GM12878 (cell line): ENCODE measurements around the gene SETSIP. TPM values are rescaled to one million over a fixed set of nuclear protein-coding genes. Genes with fewer than 3 reads are reported as not detected.

Experiments
- ATAC-seq: fragments of 200-7000 bp; cut with Tn5 transposase; 3 replicates; pipeline ENCODE4 v1.9.1; 2020; ENCODE audit warnings: mild to moderate bottlenecking, moderate library complexity
- BruUV-seq: library from RNA; stranded (reverse); fragments of 400-500 nt; replicated peaks from 2 replicates; lab custom pipeline; 2021; lab: Mats Ljungman, UMichigan
- CTCF ChIA-PET: fragments of 300-600 bp; sonication (Branson Sonifier 250); formaldehyde crosslinking; extraction: SDS; loops from one replicate; lab custom pipeline; 2021; ENCODE audit warnings: inconsistent platforms; lab: Yijun Ruan, JAX
- POLR2A ChIA-PET: fragments of 350-600 bp; formaldehyde crosslinking; extraction: SDS; loops from one replicate; lab custom pipeline; 2021; ENCODE audit warnings: inconsistent platforms; lab: Charles Lee
- RAD21 ChIA-PET: fragments of 300-600 bp; sonication (Branson Sonifier 250); formaldehyde crosslinking; loops from one replicate; lab custom pipeline; 2023; ENCODE audit warnings: antibody characterized with exemption; ENCODE audit not compliant: unreplicated experiment; lab: Charles Lee
- SMC1A ChIA-PET: fragments of 300-600 bp; sonication (Branson Sonifier 250); formaldehyde crosslinking; loops from one replicate; lab custom pipeline; 2023; ENCODE audit not compliant: unreplicated experiment, uncharacterized antibody; lab: Charles Lee
- DNase-seq: peaks from one replicate; pipeline ENCODE4 v3.0.0-alpha.2; 2011; ENCODE audit warnings: low read depth, low spot score
- FAIRE-seq: peaks from 3 replicates; lab custom pipeline; 2011; peaks lifted over from hg19 to GRCh38; lab: Jason Lieb, UNC
- H2AFZ ChIP-seq: 2 replicates; pipeline ENCODE4 v1.6.0; 2011; ENCODE audit warnings: low read depth, low read length, control low read depth; ENCODE audit not compliant: control insufficient read depth
- H3K27ac ChIP-seq: 2 replicates; pipeline ENCODE4 v1.5.1; 2011; ENCODE audit warnings: control low read depth; ENCODE audit not compliant: control insufficient read depth, insufficient read depth
- H3K27me3 ChIP-seq, 2 experiments: replicated peaks in 1 of 2; 2 replicates each; pipeline versions ENCODE4 v1.6.0 to v1.6.1; 2011; ENCODE audit warnings: low read length in 1 of 2; ENCODE audit not compliant: control insufficient read depth in 2 of 2, insufficient read depth in 2 of 2
- H3K36me3 ChIP-seq, 2 experiments: 2 replicates each; pipeline ENCODE4 v1.5.1; 2011; ENCODE audit warnings: low read length in 1 of 2; ENCODE audit not compliant: control insufficient read depth in 2 of 2, insufficient read depth in 2 of 2
- H3K4me1 ChIP-seq: 2 replicates; pipeline ENCODE4 v1.6.1; 2011; ENCODE audit warnings: mild to moderate bottlenecking, low read length, moderate library complexity, mixed read lengths; ENCODE audit not compliant: control insufficient read depth, insufficient read depth
- H3K4me2 ChIP-seq: 2 replicates; pipeline ENCODE4 v1.6.0; 2011; ENCODE audit warnings: control low read depth; ENCODE audit not compliant: control insufficient read depth, insufficient read depth
- H3K4me3 ChIP-seq: fragments of 200-600 bp; sonication (generic); 2 replicates; pipeline ENCODE4 v1.5.1; 2016
- H3K79me2 ChIP-seq: 2 replicates; pipeline ENCODE4 v1.6.0; 2011; ENCODE audit warnings: low read length; ENCODE audit not compliant: control insufficient read depth, insufficient read depth
- H3K9ac ChIP-seq: 2 replicates; pipeline ENCODE4 v1.8.0; 2011; ENCODE audit warnings: low read length, control low read depth, mixed read lengths; ENCODE audit not compliant: control insufficient read depth, insufficient read depth
- H3K9me3 ChIP-seq: replicated peaks from 3 replicates; pipeline ENCODE4 v1.5.1; 2011; ENCODE audit warnings: mild to moderate bottlenecking, low read length; ENCODE audit not compliant: control insufficient read depth, insufficient read depth
- H4K20me1 ChIP-seq: 2 replicates; pipeline ENCODE4 v1.6.0; 2011; ENCODE audit not compliant: control insufficient read depth, insufficient read depth
- ASH2L ChIP-seq: fragments of 300-600, 200-600 bp; sonication (generic); IDR thresholded peaks from 2 replicates; pipeline ENCODE4 v1.6.1; 2017; ENCODE audit warnings: low read depth, mild to moderate bottlenecking, borderline replicate concordance
- CHD4 ChIP-seq: fragments of 200-600 bp; sonication (generic); IDR thresholded peaks from 2 replicates; pipeline ENCODE4 v1.6.1; 2016; ENCODE audit warnings: mild to moderate bottlenecking
- HDAC6 ChIP-seq: fragments of 200-600 bp; sonication (generic); IDR thresholded peaks from one replicate; pipeline ENCODE4 v1.8.0; 2017; ENCODE audit warnings: antibody characterized with exemption; ENCODE audit not compliant: unreplicated experiment
- NBN ChIP-seq: fragments of 450-650 bp; IDR thresholded peaks from 2 replicates; pipeline ENCODE4 v1.6.1; 2016
- POLR2A ChIP-seq: IDR thresholded peaks from 2 replicates; pipeline ENCODE4 v1.6.1; 2011; ENCODE audit warnings: low read depth, mild to moderate bottlenecking, low read length
- RELA ChIP-seq: fragments of 450-650 bp; IDR thresholded peaks from 2 replicates; pipeline ENCODE4 v1.8.0; 2014; ENCODE audit warnings: borderline replicate concordance; ENCODE audit not compliant: partially characterized antibody
- RFX5 ChIP-seq: IDR thresholded peaks from 2 replicates; pipeline ENCODE4 v1.6.1; 2011; ENCODE audit warnings: low read depth, low read length, improper control_type of control experiment
- RUNX3 ChIP-seq: IDR thresholded peaks from 2 replicates; pipeline ENCODE4 v1.6.1; 2012; ENCODE audit warnings: low read length, inconsistent platforms
- WGBS: methylation state at CpG from one replicate; pipeline ENCODE4 v1.1.6; 2016; ENCODE audit warnings: low lambda C conversion rate; ENCODE audit not compliant: insufficient replicate concordance, insufficient coverage; ENCODE audit errors: missing lambda C conversion rate; 5-methylcytosine and 5-hydroxymethylcytosine counted together
- in situ Hi-C: fragments of 300-500 bp; cut with MboI; formaldehyde crosslinking; loops from 9 replicates; pipeline ENCODE4 v1.14.3; 2018; ENCODE audit warnings: mixed read lengths
- intact Hi-C: fragments of 100-400 bp; cut with micrococcal nuclease; formaldehyde crosslinking; loops from one replicate; pipeline ENCODE4 v1.14.2; 2022; ENCODE audit not compliant: unreplicated experiment
- polyA plus RNA-seq, 11 experiments: library from polyadenylated mRNA; depleted of rRNA in 4 of 11; unstranded in 6 of 11; stranded (reverse) in 5 of 11; fragments of >200 nt; fragmentation: Nextera tagmentation in 4 of 11; fragmentation: Illumina TruSeq in 1 of 11; extraction: Ambion mirVana in 4 of 11; extraction: Trizol in 1 of 11; gene quantifications; 1 replicate in 1 of 11; 2 replicates in 10 of 11; pipeline versions ENCODE4 v1.2.1 to v1.2.3, GENCODE V29; 2011 to 2016; ENCODE audit warnings: inconsistent platforms in 2 of 11, missing spikeins in 2 of 11, low read depth in 1 of 11
- total RNA-seq, 4 experiments: library from RNA; depleted of rRNA in 3 of 4; stranded (reverse); fragments of >200 nt in 3 of 4; fragmentation: Illumina TruSeq in 1 of 4; extraction: Trizol in 1 of 4; gene quantifications; 2 replicates each; pipeline versions ENCODE4 v1.2.1 to v1.2.3, GENCODE V29; 2013 to 2021
- TF ChIP-seq, protein P1 (sequence below): fragments of 450-650 bp; IDR thresholded peaks from 2 replicates; pipeline ENCODE4 v1.6.1; 2018; ENCODE audit warnings: mild to moderate bottlenecking, low read depth, moderate library complexity; ENCODE audit not compliant: partially characterized antibody
- TF ChIP-seq, protein P2 (sequence below): fragments of 450-650 bp; IDR thresholded peaks from 2 replicates; pipeline ENCODE4 v1.6.1; 2018; ENCODE audit warnings: borderline replicate concordance, mild to moderate bottlenecking; ENCODE audit not compliant: partially characterized antibody

Gene SETSIP
- total and polyA plus RNA-seq, 10 of the 15 experiments (the other 5 are each of a cell fraction or from before 2014, with no cell fraction given): 0.15 to 0.46 (median 0.23) TPM; not detected in 2

DNA sequence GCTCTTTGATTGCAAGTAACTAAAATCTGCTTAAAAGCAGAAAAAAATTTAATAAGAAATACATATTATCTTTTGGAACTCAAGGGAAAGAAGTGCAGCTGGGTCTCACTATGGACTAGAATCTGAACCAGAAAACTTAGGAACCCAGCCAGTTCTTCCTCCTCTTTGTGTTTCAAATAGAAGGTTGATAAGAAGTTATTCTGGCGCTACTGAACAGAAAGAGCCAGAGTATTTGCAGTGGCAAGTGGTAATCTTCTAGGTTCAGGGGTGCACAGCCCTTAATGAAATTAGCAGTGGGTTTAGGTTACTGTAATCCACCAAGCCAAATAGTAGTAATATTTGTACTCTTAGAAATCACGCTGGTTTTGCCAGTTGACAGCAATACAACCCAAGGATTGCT, 33.4 kb upstream of the SETSIP start:
- H3K27ac ChIP-seq: no peak overlapping the region
- FAIRE-seq: no peak
- in situ Hi-C loops: no loop called here
- H4K20me1 ChIP-seq: no peaks in the 10 kb centered on the region
- no peak overlapping the region for H2AFZ ChIP-seq
- TF ChIP-seq HDAC6 (no peak), POLR2A (no peak), NBN (no peak), ASH2L (no peak), RELA (no peak), RUNX3 (no peak), RFX5 (no peak), CHD4 (no peak)
- TF ChIP-seq, protein P1, sequence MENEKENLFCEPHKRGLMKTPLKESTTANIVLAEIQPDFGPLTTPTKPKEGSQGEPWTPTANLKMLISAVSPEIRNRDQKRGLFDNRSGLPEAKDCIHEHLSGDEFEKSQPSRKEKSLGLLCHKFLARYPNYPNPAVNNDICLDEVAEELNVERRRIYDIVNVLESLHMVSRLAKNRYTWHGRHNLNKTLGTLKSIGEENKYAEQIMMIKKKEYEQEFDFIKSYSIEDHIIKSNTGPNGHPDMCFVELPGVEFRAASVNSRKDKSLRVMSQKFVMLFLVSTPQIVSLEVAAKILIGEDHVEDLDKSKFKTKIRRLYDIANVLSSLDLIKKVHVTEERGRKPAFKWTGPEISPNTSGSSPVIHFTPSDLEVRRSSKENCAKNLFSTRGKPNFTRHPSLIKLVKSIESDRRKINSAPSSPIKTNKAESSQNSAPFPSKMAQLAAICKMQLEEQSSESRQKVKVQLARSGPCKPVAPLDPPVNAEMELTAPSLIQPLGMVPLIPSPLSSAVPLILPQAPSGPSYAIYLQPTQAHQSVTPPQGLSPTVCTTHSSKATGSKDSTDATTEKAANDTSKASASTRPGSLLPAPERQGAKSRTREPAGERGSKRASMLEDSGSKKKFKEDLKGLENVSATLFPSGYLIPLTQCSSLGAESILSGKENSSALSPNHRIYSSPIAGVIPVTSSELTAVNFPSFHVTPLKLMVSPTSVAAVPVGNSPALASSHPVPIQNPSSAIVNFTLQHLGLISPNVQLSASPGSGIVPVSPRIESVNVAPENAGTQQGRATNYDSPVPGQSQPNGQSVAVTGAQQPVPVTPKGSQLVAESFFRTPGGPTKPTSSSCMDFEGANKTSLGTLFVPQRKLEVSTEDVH: no peak
- TF ChIP-seq, protein P2, sequence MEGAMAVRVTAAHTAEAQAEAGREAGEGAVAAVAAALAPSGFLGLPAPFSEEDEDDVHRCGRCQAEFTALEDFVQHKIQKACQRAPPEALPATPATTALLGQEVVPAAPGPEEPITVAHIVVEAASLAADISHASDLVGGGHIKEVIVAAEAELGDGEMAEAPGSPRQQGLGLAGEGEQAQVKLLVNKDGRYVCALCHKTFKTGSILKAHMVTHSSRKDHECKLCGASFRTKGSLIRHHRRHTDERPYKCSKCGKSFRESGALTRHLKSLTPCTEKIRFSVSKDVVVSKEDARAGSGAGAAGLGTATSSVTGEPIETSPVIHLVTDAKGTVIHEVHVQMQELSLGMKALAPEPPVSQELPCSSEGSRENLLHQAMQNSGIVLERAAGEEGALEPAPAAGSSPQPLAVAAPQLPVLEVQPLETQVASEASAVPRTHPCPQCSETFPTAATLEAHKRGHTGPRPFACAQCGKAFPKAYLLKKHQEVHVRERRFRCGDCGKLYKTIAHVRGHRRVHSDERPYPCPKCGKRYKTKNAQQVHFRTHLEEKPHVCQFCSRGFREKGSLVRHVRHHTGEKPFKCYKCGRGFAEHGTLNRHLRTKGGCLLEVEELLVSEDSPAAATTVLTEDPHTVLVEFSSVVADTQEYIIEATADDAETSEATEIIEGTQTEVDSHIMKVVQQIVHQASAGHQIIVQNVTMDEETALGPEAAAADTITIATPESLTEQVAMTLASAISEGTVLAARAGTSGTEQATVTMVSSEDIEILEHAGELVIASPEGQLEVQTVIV: no peak
- TF ChIP-seq, all 136 proteins: peak for 0
- ChIA-PET RAD21 (no interaction called here), CTCF (no interaction called here), POLR2A (no interaction called here), SMC1A (interaction anchor here (0.5 kb wide), 1 partner anchor 130 kb away, joined by 3 read pairs; no protein-coding TSS in a partner anchor)
- H3K79me2 ChIP-seq: no peaks in the 10 kb centered on the region
- H3K9ac ChIP-seq: no peak overlapping the region
- ATAC-seq (no peak), DNase-seq (no peak)
- H3K4me3 ChIP-seq: no peak overlapping the region
- no peaks in the 10 kb centered on the region for H3K36me3 ChIP-seq
- WGBS: 59% methylated on average over 2 of the region's 2 CpGs
- no peak overlapping the region for H3K4me2 ChIP-seq
- H3K27me3 ChIP-seq: no peaks in the 10 kb centered on the region
- no peaks in the 10 kb centered on the region for H3K9me3 ChIP-seq
- no peaks in the 10 kb centered on the region for H3K4me1 ChIP-seq
- intact Hi-C loops: no loop called here
- no TSS peak for BruUV-seq
